Measurements from ENCODE around the gene SLC22A17. TPM values are rescaled to one million over a fixed set of nuclear protein-coding genes. Genes with fewer than 3 reads are reported as not detected.

The SLC22A17 gene
- total and polyA plus RNA-seq, 9 of the 15 experiments (the other 6 are each of a cell fraction or from before 2014, with no cell fraction given) = 0.07 to 0.09 TPM; not detected in 7

- TF ChIP-seq CHD7 (IDR thresholded peaks at IDR 0.05; ENCODE audit: low read depth, low read length) (no peak), ZKSCAN3 (CRISPR knock-in tag; IDR thresholded peaks at IDR 0.05) (no peak), EHMT2 (IDR thresholded peaks at IDR 0.05) (no peak), ATF7 (IDR thresholded peaks at IDR 0.05) (peak; percentile 24; the same call in 1 of the 2 replicates), RFX5 (IDR thresholded peaks at IDR 0.05; ENCODE audit: low read depth, low read length) (no peak), PHF20 (IDR thresholded peaks at IDR 0.05; ENCODE audit: partially characterized antibody) (peak; percentile 98), ZEB2 (IDR thresholded peaks at IDR 0.05) (no peak), MNT (conservative IDR thresholded peaks at IDR 0.05) (no peak), ILK (tag; IDR thresholded peaks at IDR 0.05; ENCODE audit: borderline replicate concordance, low read depth) (no peak), NR2C2 (CRISPR knock-in tag; IDR thresholded peaks at IDR 0.05) (no peak), NR2C2 (tag; IDR thresholded peaks at IDR 0.05) (peak; percentile 78), KHSRP (IDR thresholded peaks at IDR 0.05) (peak; percentile 78; the same call in 1 of the 2 replicates), BRCA1 (IDR thresholded peaks at IDR 0.05) (no peak), BRCA1 (CRISPR knock-in tag; IDR thresholded peaks at IDR 0.05) (no peak)
- TF ChIP-seq, protein P1, sequence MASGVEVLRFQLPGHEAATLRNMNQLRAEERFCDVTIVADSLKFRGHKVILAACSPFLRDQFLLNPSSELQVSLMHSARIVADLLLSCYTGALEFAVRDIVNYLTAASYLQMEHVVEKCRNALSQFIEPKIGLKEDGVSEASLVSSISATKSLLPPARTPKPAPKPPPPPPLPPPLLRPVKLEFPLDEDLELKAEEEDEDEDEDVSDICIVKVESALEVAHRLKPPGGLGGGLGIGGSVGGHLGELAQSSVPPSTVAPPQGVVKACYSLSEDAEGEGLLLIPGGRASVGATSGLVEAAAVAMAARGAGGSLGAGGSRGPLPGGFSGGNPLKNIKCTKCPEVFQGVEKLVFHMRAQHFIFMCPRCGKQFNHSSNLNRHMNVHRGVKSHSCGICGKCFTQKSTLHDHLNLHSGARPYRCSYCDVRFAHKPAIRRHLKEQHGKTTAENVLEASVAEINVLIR (CRISPR knock-in tag; IDR thresholded peaks at IDR 0.05) = peak; percentile 94
These were observed 46.1 kb downstream of the SLC22A17 start, which contains the start of gene BCL2L2 (continued) for GRCh38 chr14:23306412-23307145.
